ENCODE results near the gene EPAS1.

- TF ChIP-seq FOXA1 (IDR thresholded peaks at IDR 0.05) = no peak
- TF ChIP-seq BHLHE40 (IDR thresholded peaks at IDR 0.05; ENCODE audit: borderline replicate concordance) = no peak
- TF ChIP-seq HDGF (IDR thresholded peaks at IDR 0.05; ENCODE audit: borderline replicate concordance) = no peak
- TF ChIP-seq ARNT (IDR thresholded peaks at IDR 0.05) = no peak
- TF ChIP-seq CTBP1 (IDR thresholded peaks at IDR 0.05; ENCODE audit: borderline replicate concordance) = no peak
- TF ChIP-seq SP1 (IDR thresholded peaks at IDR 0.05) = no peak
- no peak for TF ChIP-seq FOXK2 (IDR thresholded peaks at IDR 0.05)
- TF ChIP-seq SUZ12 (IDR thresholded peaks at IDR 0.05) = no peak
- TF ChIP-seq LEF1 (IDR thresholded peaks at IDR 0.05; ENCODE audit: borderline replicate concordance) = no peak
- TF ChIP-seq PKNOX1 (IDR thresholded peaks at IDR 0.05) = no peak
- no peak for TF ChIP-seq FOXM1 (IDR thresholded peaks at IDR 0.05; ENCODE audit: borderline replicate concordance)
Observed at GRCh38 chr2:46298522-46299353, 1.5 kb downstream of the EPAS1 start.

Data from HEK293T (cell line).